Naive thymus-derived CD8-positive, alpha-beta T cell (primary cell): ENCODE data around the gene CA9. TPM values are rescaled to one million over a fixed set of nuclear protein-coding genes. Genes with fewer than 3 reads are reported as not detected.

Experiments
- ATAC-seq, 2 donors: fragments of 150-1000 bp; cut with Tn5 transposase in 1 of 2; sonication (Bioruptor Pico), chemical (Tn5 transposase) in 1 of 2; 1 replicate in 1 of 2; 2 replicates in 1 of 2; pipeline ENCODE4 v1.10.0; 2021; ENCODE audit warnings: mild to moderate bottlenecking in 2 of 2, moderate library complexity in 2 of 2
- POLR2A ChIA-PET: fragments of 350-600 bp; sonication (Branson Sonifier 250); formaldehyde crosslinking; loops from one replicate; lab custom pipeline; 2021; ENCODE audit warnings: antibody characterized with exemption; lab: Charles Lee
- DNase-seq, 10 donors: peaks; one replicate each; pipeline versions ENCODE4 v3.0.0 to v3.0.0-alpha.2; 2020 to 2022
- H3K27ac Mint-ChIP-seq, 10 donors: one replicate each; pipeline ENCODE4 v1.8.0; 2020 to 2022; ENCODE audit warnings: mild to moderate bottlenecking in 10 of 10, mixed read lengths in 10 of 10, moderate library complexity in 4 of 10, inconsistent platforms in 1 of 10
- H3K27me3 Mint-ChIP-seq, 5 donors: one replicate each; pipeline ENCODE4 v1.8.0; 2021 to 2022; ENCODE audit warnings: mixed read lengths in 5 of 5
- H3K36me3 Mint-ChIP-seq, 3 donors: one replicate each; pipeline ENCODE4 v1.8.0; 2020 to 2022; ENCODE audit warnings: mixed read lengths in 3 of 3, mild to moderate bottlenecking in 2 of 3, inconsistent platforms in 1 of 3
- H3K4me1 Mint-ChIP-seq, 4 donors: one replicate each; pipeline ENCODE4 v1.8.0; 2021 to 2022; ENCODE audit warnings: mixed read lengths in 4 of 4
- H3K4me3 Mint-ChIP-seq, 10 donors: one replicate each; pipeline ENCODE4 v1.8.0; 2020 to 2022; ENCODE audit warnings: mild to moderate bottlenecking in 10 of 10, mixed read lengths in 10 of 10, moderate library complexity in 6 of 10, inconsistent platforms in 1 of 10
- H3K9me3 Mint-ChIP-seq, 9 donors: one replicate each; pipeline ENCODE4 v1.8.0; 2020 to 2022; ENCODE audit warnings: mixed read lengths in 9 of 9, mild to moderate bottlenecking in 3 of 9, inconsistent platforms in 1 of 9, moderate library complexity in 1 of 9
- polyA plus RNA-seq, 3 donors: library from polyadenylated mRNA; unstranded; fragments of 300-500 nt; fragmentation: Illumina TruSeq; gene quantifications; one replicate each; pipeline ENCODE4 v1.2.3, GENCODE V29; 2021
- total RNA-seq, 8 experiments: library from RNA in 2 of 8; stranded (reverse) in 2 of 8; gene quantifications; one replicate each; pipeline ENCODE4 v1.2.3 and lab custom pipeline; 2021 to 2026

Gene CA9
- total and polyA plus RNA-seq, 5 experiments from 2014 or later = not detected

- DNase-seq = peak; percentile 34 to 76 (median 58)
- Mint-ChIP-seq H3K4me3 (peak within 1 kb of the TSS; percentile 75 to 89 (median 84)), H3K27me3 (peaks cover 0 to 2% (median 0%) of the 10 kb centered on the region in 5 donors), H3K36me3 (peaks cover 0 to 15% (median 9%) of the 10 kb centered on the region in 3 donors), H3K9me3 (no peaks in the 10 kb centered on the region), H3K27ac (peak within 1 kb of the TSS; percentile 57 to 99 (median 82)), H3K4me1 (peaks cover 32 to 65% (median 62%) of the 10 kb centered on the region in 4 donors)
- ATAC-seq = peak; percentile 79 to 83
- POLR2A ChIA-PET = interaction anchor here (0.6 to 4.0 kb wide), 14 partner anchors 9 to 67 kb away, joined by 3 to 19 read pairs (median 5); partner anchors contain the start of genes CA9, CREB3, SIT1 and TLN1
Observed at GRCh38 chr9:35664531-35665470, 8.9 kb upstream of the CA9 start, which contains the start of gene ARHGEF39. ARHGEF39 (minus strand) TSS chr9:35665195; CDS start chr9:35665169, 26 bp downstream.

GRCh38 chr9:35665471-35665818, 8.3 kb upstream of the CA9 start:
- ATAC-seq (no peak), DNase-seq (no peak)

DNA sequence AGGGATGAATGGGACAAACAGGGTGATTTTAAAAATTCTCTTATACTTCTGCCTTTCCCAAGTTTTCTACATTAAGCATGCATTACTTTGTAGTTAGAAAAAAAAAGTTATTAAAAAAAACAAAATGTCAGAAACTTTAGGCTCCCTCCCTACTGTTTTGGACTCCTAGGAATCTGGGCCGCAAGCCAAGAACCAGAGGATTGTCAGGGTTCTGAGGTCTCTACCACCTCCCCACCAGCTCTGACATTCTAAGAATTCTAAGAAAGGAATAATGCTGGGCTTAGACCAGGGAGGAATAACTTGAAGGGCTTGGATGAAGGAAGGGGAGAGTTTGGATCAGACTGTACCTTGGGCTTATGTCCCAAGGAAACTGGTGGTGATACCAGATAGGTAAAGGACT, 7.7 kb upstream of the CA9 start:
- H3K36me3 Mint-ChIP-seq = peaks cover 0 to 2% (median 0%) of the 10 kb centered on the region in 3 donors
- ATAC-seq (no peak), DNase-seq (no peak)
- H3K27ac Mint-ChIP-seq = peak overlapping the region in 3 of 10 donors; percentile 22 to 73 (median 67)
- peaks cover 0 to 2% (median 0%) of the 10 kb centered on the region in 5 donors for H3K27me3 Mint-ChIP-seq
- H3K4me1 Mint-ChIP-seq = peaks cover 32 to 53% (median 50%) of the 10 kb centered on the region in 4 donors
- peak overlapping the region; percentile 37 to 89 (median 76) for H3K4me3 Mint-ChIP-seq
- POLR2A ChIA-PET = interaction anchor here (0.8 to 4.0 kb wide), 7 partner anchors 10 to 65 kb away, joined by 4 to 19 read pairs (median 5); partner anchors contain the start of genes CREB3, TLN1 and TPM2
- no peaks in the 10 kb centered on the region for H3K9me3 Mint-ChIP-seq

More at GRCh38 chr9:35665471-35665818, 8.3 kb upstream of the CA9 start:
- H3K27me3 Mint-ChIP-seq = peaks cover 0 to 2% (median 0%) of the 10 kb centered on the region in 5 donors
- peak overlapping the region; percentile 75 to 89 (median 84) for H3K4me3 Mint-ChIP-seq
- POLR2A ChIA-PET = interaction anchor here (1.0 to 4.0 kb wide), 8 partner anchors 10 to 66 kb away, joined by 3 to 19 read pairs (median 7); partner anchors contain the start of genes CREB3, SIT1, TLN1 and TPM2
- peak overlapping the region; percentile 39 to 94 (median 76) for H3K27ac Mint-ChIP-seq
- peaks cover 32 to 59% (median 56%) of the 10 kb centered on the region in 4 donors for H3K4me1 Mint-ChIP-seq
- no peaks in the 10 kb centered on the region for H3K9me3 Mint-ChIP-seq
- peaks cover 0 to 8% (median 5%) of the 10 kb centered on the region in 3 donors for H3K36me3 Mint-ChIP-seq

- Mint-ChIP-seq H3K27me3 (peaks cover 0 to 2% (median 0%) of the 10 kb centered on the region in 5 donors), H3K9me3 (no peaks in the 10 kb centered on the region), H3K27ac (peak overlapping the region in 2 of 10 donors; percentile 31 to 32), H3K4me3 (peak overlapping the region in 3 of 10 donors; percentile 19 to 34 (median 22)), H3K4me1 (peaks cover 32 to 48% (median 46%) of the 10 kb centered on the region in 4 donors), H3K36me3 (peaks cover 0 to 2% (median 0%) of the 10 kb centered on the region in 3 donors)
- no peak for DNase-seq
- no peak for ATAC-seq
- POLR2A ChIA-PET = interaction anchor here (0.7 to 4.0 kb wide), 4 partner anchors 17 to 30 kb away, joined by 3 to 19 read pairs (median 4); partner anchors contain the start of gene TPM2
Observed at GRCh38 chr9:35666549-35666948, 7.2 kb upstream of the CA9 start.

GRCh38 chr9:35667939-35668338, 5.8 kb upstream of the CA9 start:
- Mint-ChIP-seq H3K27ac (peak overlapping the region in 1 of 10 donors; percentile 1), H3K36me3 (no peaks in the 10 kb centered on the region), H3K27me3 (peaks cover 0 to 2% (median 0%) of the 10 kb centered on the region in 5 donors), H3K4me3 (no peak overlapping the region), H3K4me1 (peaks cover 24 to 34% (median 32%) of the 10 kb centered on the region in 4 donors), H3K9me3 (no peaks in the 10 kb centered on the region)
- POLR2A ChIA-PET = no interaction called here
- ATAC-seq = no peak
- DNase-seq = no peak

DNA sequence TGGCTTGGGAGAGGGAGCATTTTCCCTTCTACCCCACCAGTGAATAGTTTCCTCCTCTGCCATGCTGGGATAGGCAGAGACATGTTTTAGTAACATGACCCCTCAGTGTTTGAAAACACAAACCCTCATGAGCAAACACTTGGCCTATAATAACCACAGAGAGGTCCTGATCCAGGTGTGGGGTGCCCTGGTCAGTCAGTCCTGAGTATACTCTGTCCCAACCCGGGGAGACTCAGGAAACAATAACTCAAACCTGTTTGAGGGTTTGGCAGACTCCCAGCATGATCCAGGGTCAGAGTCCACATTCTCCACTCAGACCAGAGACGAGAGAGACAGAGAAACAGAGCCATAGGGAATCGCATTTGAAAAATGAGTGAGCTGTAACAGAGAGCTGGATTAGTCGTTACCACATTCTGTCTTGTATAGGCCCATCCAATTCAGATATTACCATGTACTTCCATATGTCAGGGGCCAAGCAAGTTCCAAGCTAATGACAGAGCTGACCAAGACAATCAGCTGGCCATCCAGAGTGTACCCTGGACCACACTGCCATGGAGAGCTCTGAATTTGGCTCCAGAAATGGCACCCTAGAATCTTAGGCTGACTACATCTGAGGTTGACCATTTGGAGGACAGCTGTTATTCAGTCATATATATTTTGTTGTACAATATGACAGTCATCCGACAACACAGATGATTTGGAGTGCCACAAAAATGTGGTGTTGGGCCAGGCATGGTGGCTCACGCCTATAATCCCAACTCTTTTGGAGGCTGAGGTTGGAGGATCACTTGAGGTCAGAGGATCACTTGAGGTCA, 4.2 kb upstream of the CA9 start:
- H3K27me3 Mint-ChIP-seq = peaks cover 0 to 4% (median under 1%) of the 10 kb centered on the region in 5 donors
- no peaks in the 10 kb centered on the region for H3K9me3 Mint-ChIP-seq
- ATAC-seq = no peak
- H3K36me3 Mint-ChIP-seq = no peaks in the 10 kb centered on the region
- H3K27ac Mint-ChIP-seq = no peak overlapping the region
- no peak for DNase-seq
- peaks cover 19 to 23% (median 19%) of the 10 kb centered on the region in 4 donors for H3K4me1 Mint-ChIP-seq
- POLR2A ChIA-PET = interaction anchor here (1.0 kb wide), 1 partner anchor 11 kb away, joined by 4 read pairs; the partner anchor contains the start of genes CCDC107 and RMRP
- H3K4me3 Mint-ChIP-seq = no peak overlapping the region

- Mint-ChIP-seq H3K4me1 (peaks cover 11 to 18% (median 16%) of the 10 kb centered on the region in 4 donors), H3K4me3 (peak overlapping the region in 3 of 10 donors; percentile 20 to 59 (median 41))
Observed at GRCh38 chr9:35674025-35674361, 265 bp downstream of the CA9 start.

DNA sequence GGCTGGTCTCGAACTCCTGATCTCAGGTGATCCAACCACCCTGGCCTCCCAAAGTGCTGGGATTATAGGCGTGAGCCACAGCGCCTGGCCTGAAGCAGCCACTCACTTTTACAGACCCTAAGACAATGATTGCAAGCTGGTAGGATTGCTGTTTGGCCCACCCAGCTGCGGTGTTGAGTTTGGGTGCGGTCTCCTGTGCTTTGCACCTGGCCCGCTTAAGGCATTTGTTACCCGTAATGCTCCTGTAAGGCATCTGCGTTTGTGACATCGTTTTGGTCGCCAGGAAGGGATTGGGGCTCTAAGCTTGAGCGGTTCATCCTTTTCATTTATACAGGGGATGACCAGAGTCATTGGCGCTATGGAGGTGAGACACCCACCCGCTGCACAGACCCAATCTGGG, 1.5 kb downstream of the CA9 start:
- POLR2A ChIA-PET = interaction anchor here (0.9 to 1.9 kb wide), 7 partner anchors 10 to 57 kb away, joined by 3 to 8 read pairs (median 5); partner anchors contain the start of genes ARHGEF39, CCDC107, CREB3 and RMRP
- Mint-ChIP-seq H3K4me3 (peak overlapping the region; percentile 64 to 89 (median 81)), H3K9me3 (no peaks in the 10 kb centered on the region), H3K27me3 (peaks cover 0 to 6% (median 0%) of the 10 kb centered on the region in 5 donors), H3K4me1 (peaks cover 13 to 18% (median 16%) of the 10 kb centered on the region in 4 donors), H3K36me3 (no peaks in the 10 kb centered on the region), H3K27ac (peak overlapping the region in 4 of 10 donors; percentile 19 to 68 (median 62))
- peak; percentile 21 to 29 for ATAC-seq
- no peak for DNase-seq

More at GRCh38 chr9:35674025-35674361, 265 bp downstream of the CA9 start:
- Mint-ChIP-seq H3K9me3 (no peaks in the 10 kb centered on the region), H3K36me3 (no peaks in the 10 kb centered on the region), H3K27me3 (peaks cover 0 to 6% (median 0%) of the 10 kb centered on the region in 5 donors), H3K27ac (peak overlapping the region in 1 of 10 donors; percentile 63)
- POLR2A ChIA-PET = interaction anchor here (1.1 kb wide), 1 partner anchor 10 kb away, joined by 5 read pairs; the partner anchor contains the start of gene ARHGEF39
- DNase-seq = no peak
- ATAC-seq = no peak

DNA sequence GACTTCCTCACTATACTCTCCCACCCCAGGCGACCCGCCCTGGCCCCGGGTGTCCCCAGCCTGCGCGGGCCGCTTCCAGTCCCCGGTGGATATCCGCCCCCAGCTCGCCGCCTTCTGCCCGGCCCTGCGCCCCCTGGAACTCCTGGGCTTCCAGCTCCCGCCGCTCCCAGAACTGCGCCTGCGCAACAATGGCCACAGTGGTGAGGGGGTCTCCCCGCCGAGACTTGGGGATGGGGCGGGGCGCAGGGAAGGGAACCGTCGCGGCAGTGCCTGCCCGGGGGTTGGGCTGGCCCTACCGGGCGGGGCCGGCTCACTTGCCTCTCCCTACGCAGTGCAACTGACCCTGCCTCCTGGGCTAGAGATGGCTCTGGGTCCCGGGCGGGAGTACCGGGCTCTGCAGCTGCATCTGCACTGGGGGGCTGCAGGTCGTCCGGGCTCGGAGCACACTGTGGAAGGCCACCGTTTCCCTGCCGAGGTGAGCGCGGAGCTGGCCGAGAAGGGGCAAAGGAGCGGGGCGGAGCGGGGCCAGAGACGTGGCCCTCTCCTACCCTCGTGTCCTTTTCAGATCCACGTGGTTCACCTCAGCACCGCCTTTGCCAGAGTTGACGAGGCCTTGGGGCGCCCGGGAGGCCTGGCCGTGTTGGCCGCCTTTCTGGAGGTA, 2.1 kb downstream of the CA9 start:
- peak overlapping the region; percentile 67 to 89 (median 83) for H3K4me3 Mint-ChIP-seq
- H3K27ac Mint-ChIP-seq = peak overlapping the region in 5 of 10 donors; percentile 19 to 72 (median 65)
- no peaks in the 10 kb centered on the region for H3K9me3 Mint-ChIP-seq
- ATAC-seq = peak; percentile 64 to 83
- H3K27me3 Mint-ChIP-seq = peaks cover 0 to 6% (median 0%) of the 10 kb centered on the region in 5 donors
- peaks cover 13 to 18% (median 16%) of the 10 kb centered on the region in 4 donors for H3K4me1 Mint-ChIP-seq
- DNase-seq = peak in 6 of 10 donors; percentile 37 to 74 (median 48)
- no peaks in the 10 kb centered on the region for H3K36me3 Mint-ChIP-seq
- POLR2A ChIA-PET = interaction anchor here (0.5 to 1.9 kb wide), 9 partner anchors 10 to 224 kb away, joined by 3 to 8 read pairs (median 5); partner anchors contain the start of genes ARHGEF39, CCDC107, CREB3 and RMRP

- POLR2A ChIA-PET = no interaction called here
- DNase-seq = no peak
- H3K4me3 Mint-ChIP-seq = no peak overlapping the region
- H3K27ac Mint-ChIP-seq = peak overlapping the region in 2 of 10 donors; percentile 26 to 36
- peaks cover 0 to 6% (median 0%) of the 10 kb centered on the region in 5 donors for H3K27me3 Mint-ChIP-seq
- no peaks in the 10 kb centered on the region for H3K36me3 Mint-ChIP-seq
- H3K4me1 Mint-ChIP-seq = peaks cover 10 to 18% (median 16%) of the 10 kb centered on the region in 4 donors
- no peak for ATAC-seq
- H3K9me3 Mint-ChIP-seq = no peaks in the 10 kb centered on the region
Observed at GRCh38 chr9:35679091-35679490, 5.4 kb downstream of the CA9 start.
